ENCODE data around the gene MYH11. TPM values are rescaled to one million over a fixed set of nuclear protein-coding genes. Genes with fewer than 3 reads are reported as not detected.

MYH11 gene
- total RNA-seq, 2 donors from 2014 or later: 2,411 to 2,456 TPM

GRCh38 chr16:15743657-15744056 is 113.2 kb downstream of the MYH11 start:
- peaks cover 97% of the 10 kb centered on the region for H3K36me3 ChIP-seq

GRCh38 chr16:15742716-15743115 is 114.1 kb downstream of the MYH11 start:
- no peaks in the 10 kb centered on the region for H3K4me1 ChIP-seq (ENCODE audit: control insufficient read depth in 1 of 2, low read depth in 2 of 2)
- H3K27me3 ChIP-seq (replicated peaks; ENCODE audit: insufficient read depth): no peaks in the 10 kb centered on the region
- TF ChIP-seq CTCF (IDR thresholded peaks at IDR 0.05): no peak
- peaks cover 96% of the 10 kb centered on the region for H3K36me3 ChIP-seq
- no peak overlapping the region for H3K27ac ChIP-seq
- no peak overlapping the region for H3K4me3 ChIP-seq
- H3K9me3 ChIP-seq: no peaks in the 10 kb centered on the region
- DNase-seq (ENCODE audit: low spot score) (no peak), ATAC-seq (ENCODE audit: insufficient number of reproducible peaks, low FRiP score, low read depth) (no peak)

More at GRCh38 chr16:15743657-15744056, 113.2 kb downstream of the MYH11 start:
- DNase-seq (ENCODE audit: low spot score): no peak
- H3K9me3 ChIP-seq: no peaks in the 10 kb centered on the region
- H3K4me3 ChIP-seq: no peak overlapping the region
- ATAC-seq (ENCODE audit: insufficient number of reproducible peaks, low FRiP score, low read depth): no peak
- no peak overlapping the region for H3K27ac ChIP-seq
- H3K27me3 ChIP-seq (replicated peaks; ENCODE audit: insufficient read depth): no peaks in the 10 kb centered on the region
- H3K4me1 ChIP-seq (ENCODE audit: control insufficient read depth in 1 of 2, low read depth in 2 of 2): no peaks in the 10 kb centered on the region
- TF ChIP-seq CTCF (IDR thresholded peaks at IDR 0.05): no peak

- Histone ChIP-seq H3K27me3 (replicated peaks; ENCODE audit: insufficient read depth) (no peaks in the 10 kb centered on the region), H3K36me3 (peaks cover 97% of the 10 kb centered on the region), H3K27ac (peak overlapping the region in 1 of 2 donors; percentile 42), H3K4me3 (no peak overlapping the region), H3K4me1 (ENCODE audit: control insufficient read depth in 1 of 2, low read depth in 2 of 2) (no peaks in the 10 kb centered on the region), H3K9me3 (no peaks in the 10 kb centered on the region)
- no peak for DNase-seq (ENCODE audit: low spot score)
- ATAC-seq (ENCODE audit: insufficient number of reproducible peaks, low FRiP score, low read depth): no peak
- TF ChIP-seq CTCF (IDR thresholded peaks at IDR 0.05): no peak
These were observed 115.5 kb downstream of the MYH11 start for GRCh38 chr16:15741207-15741871.

- DNase-seq (ENCODE audit: low spot score) (no peak), ATAC-seq (ENCODE audit: insufficient number of reproducible peaks, low FRiP score, low read depth) (no peak)
- Histone ChIP-seq H3K27ac (peak overlapping the region in 1 of 2 donors; percentile 8), H3K4me1 (ENCODE audit: control insufficient read depth in 1 of 2, low read depth in 2 of 2) (no peaks in the 10 kb centered on the region), H3K9me3 (no peaks in the 10 kb centered on the region), H3K36me3 (peaks cover 98% of the 10 kb centered on the region), H3K4me3 (no peak overlapping the region), H3K27me3 (replicated peaks; ENCODE audit: insufficient read depth) (no peaks in the 10 kb centered on the region)
- no peak for TF ChIP-seq CTCF (IDR thresholded peaks at IDR 0.05)
These were observed 116.9 kb downstream of the MYH11 start for GRCh38 chr16:15739950-15740349.

- no peaks in the 10 kb centered on the region for H3K27me3 ChIP-seq (replicated peaks; ENCODE audit: insufficient read depth)
These were observed 117.4 kb downstream of the MYH11 start for GRCh38 chr16:15739464-15739863.

More at GRCh38 chr16:15739464-15739863, 117.4 kb downstream of the MYH11 start:
- Histone ChIP-seq H3K9me3 (no peaks in the 10 kb centered on the region), H3K27ac (peak overlapping the region in 1 of 2 donors; percentile 8), H3K36me3 (peaks cover 98% of the 10 kb centered on the region), H3K4me1 (ENCODE audit: control insufficient read depth in 1 of 2, low read depth in 2 of 2) (no peaks in the 10 kb centered on the region), H3K4me3 (no peak overlapping the region)
- DNase-seq (ENCODE audit: low spot score) (no peak), ATAC-seq (ENCODE audit: insufficient number of reproducible peaks, low FRiP score, low read depth) (no peak)
- no peak for TF ChIP-seq CTCF (IDR thresholded peaks at IDR 0.05)

All from thoracic aorta (tissue), 2 donors.